HG02759 (cell line): ENCODE data around the gene NTRK3.

ENCODE experiments used
- ATAC-seq: cut with Tn5 transposase; IDR thresholded peaks from one replicate; pipeline ENCODE4 v1.9.1; 2021; ENCODE audit warnings: mild to moderate bottlenecking, moderate library complexity; ENCODE audit not compliant: unreplicated experiment

NTRK3 gene

DNA sequence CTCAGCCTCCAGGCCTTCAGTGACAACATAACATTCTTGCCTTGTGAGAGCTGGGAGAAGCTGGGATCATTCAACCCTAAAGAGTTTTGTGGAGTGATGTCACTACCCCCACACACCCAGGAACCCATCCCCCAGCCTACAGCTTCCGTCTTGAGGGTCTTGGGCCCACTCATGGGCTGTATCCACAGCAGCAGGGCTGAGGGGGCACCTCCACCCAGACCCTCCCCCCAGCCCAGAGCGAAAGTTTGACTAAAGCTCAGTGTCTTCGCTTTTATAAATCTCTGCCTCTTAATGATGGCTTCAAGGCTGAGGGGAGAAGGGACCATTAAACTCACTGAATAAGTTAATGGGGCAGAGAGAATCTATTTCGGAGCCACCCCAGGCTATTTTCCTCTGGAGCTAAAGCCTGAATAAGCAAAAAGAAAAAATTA lies 23.8 kb downstream of the NTRK3 start:
- ATAC-seq, result no peak

- no peak for ATAC-seq
Measured at GRCh38 chr15:88231909-88232644, 24.5 kb downstream of the NTRK3 start.

DNA sequence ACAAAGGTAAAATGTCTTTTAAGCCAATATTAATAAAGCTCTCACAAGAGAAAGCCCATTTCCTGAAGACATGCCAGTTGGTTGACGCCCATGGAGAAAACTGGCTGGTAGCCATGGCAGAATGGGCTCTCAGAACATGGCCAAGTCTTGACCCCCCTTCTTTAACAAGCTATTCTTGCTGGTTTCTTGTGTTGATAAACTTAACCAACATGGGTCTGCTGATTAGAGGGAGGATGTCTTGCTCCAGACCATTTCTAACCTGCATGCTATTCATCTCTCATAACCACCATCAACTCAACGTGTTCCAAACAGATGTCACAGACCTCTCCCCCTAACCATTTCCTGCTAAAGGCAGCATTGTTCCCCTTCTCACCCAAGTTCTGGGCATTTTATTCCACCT lies 25.7 kb downstream of the NTRK3 start:
- no peak for ATAC-seq

DNA sequence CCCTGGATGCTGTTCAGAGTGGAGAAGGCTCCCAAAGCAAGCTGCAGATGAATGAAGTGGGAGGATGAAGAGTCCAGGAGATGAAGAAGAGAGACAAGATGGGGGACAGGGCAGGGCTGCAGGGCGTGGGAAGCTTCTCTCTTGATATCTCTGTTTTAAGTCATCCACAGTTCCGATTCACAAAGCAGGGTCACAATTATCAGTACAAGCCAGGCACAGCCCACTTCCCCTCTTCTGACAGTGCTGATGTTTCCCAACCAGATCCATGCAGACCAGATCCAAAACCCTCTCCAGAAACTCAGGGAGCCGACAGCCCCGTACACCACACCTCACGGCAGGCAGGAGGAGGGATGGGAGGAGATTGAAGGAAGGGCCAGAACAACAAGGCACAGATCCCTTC lies 31.1 kb downstream of the NTRK3 start:
- no peak for ATAC-seq

DNA sequence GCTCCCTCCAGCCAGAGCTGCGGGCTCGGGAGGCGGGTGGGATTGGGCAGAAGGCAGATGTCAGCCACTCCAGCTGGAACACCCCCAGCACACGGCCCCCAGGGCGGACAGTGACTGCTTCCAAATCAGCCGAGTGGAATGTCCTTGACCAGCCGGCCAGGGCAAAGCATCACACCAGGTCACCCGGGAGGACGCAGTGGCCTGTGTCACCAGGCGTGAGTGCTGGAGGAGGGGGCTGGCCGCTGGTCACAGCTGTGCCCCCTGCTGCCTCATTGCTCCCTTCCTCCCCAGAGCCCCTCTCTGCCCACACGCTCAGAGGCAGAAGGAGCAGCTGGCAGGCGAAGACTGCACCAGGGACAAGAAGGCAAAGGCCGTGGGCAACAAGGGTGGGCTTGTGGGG lies 33.5 kb downstream of the NTRK3 start:
- ATAC-seq, result no peak

- no peak for ATAC-seq
Measured at GRCh38 chr15:88221836-88222235, 34.7 kb downstream of the NTRK3 start.

DNA sequence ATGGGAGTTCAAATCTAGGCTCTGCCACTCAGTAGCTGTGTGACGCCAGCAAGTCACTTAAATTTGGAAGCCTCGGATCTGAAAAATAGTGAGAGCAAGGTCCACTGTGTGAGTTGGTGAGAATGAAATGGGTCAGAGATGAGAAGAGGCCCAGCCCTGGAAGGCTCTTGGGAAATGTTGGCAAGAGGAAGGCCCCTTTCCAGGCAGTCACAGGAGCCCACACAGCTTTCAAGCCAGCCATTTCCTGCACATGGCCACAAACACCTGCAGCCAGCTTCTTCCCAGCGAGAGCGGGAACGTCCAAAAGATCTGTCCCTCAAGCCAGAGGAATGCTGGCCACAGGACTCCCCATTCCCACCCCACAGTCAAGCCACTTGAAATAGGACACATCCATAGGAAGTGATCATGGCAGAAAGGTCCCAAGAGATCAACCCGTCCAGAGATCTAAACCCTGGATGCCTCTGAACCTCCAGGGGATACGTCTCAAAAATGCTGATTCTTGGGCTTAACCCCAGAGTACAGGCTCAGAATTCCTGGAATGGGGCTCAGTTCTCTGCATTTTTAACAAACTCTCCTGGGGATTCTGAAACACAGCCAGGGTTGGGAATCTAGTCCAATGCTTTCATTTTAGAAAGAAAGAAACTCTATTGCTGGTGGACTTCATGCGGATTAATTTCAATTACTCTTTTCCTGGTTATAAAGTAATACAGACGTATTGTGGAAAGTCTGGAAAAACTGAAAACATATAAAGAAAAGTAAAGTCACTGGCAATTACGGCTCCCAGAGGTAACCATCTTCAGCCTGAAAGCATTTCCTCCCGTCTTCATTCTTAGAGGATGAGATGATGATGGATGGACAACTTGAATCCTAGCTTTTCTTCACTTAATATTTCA lies 35.9 kb downstream of the NTRK3 start:
- ATAC-seq, result no peak

GRCh38 chr15:88219623-88220022 lies 36.9 kb downstream of the NTRK3 start:
- no peak for ATAC-seq

GRCh38 chr15:88218557-88219221 lies 37.9 kb downstream of the NTRK3 start:
- ATAC-seq, result no peak

DNA sequence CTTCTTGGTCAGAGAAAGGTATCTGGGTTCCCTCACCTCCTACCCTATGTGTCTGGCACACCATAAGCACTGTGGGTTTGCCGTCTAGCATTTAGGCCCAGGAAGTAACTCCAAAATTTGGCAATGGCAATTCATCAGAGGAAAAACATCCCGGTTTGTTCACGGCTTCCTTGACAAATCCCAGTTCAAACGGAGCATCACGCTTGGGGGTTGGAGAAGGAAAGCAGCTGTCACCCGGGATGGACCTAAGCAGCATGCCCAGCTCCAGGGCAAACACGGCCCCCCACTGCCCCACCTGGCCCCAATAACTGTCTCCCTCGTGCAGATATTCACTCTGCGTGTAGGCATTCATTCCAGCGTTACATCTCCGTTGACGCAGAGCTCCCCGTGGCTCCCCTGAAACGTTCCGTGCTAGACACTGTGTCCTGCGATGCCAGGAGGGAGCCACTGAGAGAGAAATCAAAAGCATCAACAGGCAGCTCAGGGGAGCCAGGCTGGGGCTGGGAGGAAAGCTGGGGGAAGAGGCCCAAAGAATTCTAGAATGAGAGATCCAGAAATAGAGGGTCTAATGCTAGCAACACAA lies 41.4 kb downstream of the NTRK3 start:
- no peak for ATAC-seq

- no peak for ATAC-seq
Measured at GRCh38 chr15:88209111-88209510, 47.4 kb downstream of the NTRK3 start.

- ATAC-seq, result no peak
Measured at GRCh38 chr15:88208396-88208795, 48.1 kb downstream of the NTRK3 start.

DNA sequence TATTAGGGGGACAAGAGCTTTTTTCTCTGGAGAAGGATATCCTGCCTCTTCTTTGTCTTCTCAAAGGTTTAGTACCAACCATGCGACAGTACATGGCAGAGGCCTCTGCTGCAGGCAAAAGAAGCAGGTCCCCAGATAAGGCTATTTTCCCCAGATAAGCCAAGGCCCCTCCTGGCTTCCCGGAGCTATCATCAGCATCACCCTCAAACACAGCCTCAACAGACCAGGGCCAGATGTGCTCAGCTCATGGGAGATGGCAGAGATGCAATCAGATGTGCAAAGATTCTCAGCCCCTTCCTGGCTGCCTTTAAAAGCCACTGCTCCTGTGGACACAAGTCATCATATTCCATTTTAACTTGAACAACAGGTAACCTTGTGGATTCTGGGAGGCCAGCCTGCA lies 49.0 kb downstream of the NTRK3 start:
- ATAC-seq, result no peak

DNA sequence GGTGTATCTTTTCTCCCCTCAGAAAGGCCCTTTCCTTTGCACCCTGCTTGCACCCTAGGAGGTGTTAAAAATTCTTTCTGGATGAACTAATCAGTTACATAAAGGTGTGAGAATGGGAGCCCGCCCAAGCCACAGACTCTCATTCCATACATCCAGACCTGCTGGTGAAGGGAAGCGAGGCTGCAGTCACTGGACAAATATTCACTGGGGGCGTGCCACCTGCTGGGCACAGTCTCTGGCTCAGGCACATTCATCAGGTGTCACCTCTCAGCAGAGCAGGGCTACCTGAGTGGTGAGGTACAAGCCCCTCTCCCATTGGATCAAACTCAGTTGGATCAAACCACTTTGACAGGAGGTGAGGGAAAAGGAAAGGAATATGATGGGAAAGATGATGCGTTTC lies 52.0 kb downstream of the NTRK3 start:
- no peak for ATAC-seq

DNA sequence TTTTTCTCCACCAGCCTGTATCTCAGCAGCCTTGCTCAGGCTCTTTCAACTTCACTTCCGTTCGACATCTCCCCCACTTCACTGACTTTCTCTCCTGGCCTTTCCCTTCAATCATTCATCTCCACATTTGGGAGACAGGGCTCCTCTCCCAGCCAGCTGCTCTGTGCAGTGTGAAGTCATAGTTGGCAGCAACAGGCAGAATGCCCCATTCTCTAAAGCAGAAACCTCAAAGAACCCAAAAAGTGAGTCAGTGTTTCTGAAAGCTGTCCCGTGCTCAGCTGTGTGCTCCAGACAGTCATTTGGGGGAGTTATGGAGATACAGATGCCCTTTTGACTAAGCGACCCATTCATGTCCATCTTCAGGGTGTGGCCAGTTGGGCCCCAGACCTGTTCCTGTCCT lies 54.3 kb downstream of the NTRK3 start:
- ATAC-seq, result no peak

DNA sequence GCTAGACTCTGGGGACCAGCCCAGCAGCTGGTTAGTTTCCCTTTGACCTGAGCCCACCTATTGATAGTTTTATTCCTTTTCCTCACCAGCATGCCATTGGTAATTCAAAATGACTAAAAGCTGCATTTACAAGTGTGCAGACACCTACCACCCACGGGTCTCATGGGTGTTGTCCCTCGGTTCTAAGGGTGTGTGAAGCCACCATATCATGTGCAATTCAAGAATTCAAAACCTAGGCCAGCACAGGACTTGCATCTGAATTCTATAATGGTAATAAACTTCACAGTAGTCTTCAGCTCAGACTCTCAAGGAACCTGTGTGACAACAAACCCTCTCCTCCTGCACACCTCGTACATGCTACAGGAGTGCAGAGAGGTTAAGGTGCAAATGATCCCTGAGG lies 55.3 kb downstream of the NTRK3 start:
- ATAC-seq, result no peak

GRCh38 chr15:88196961-88197360 lies 59.6 kb downstream of the NTRK3 start:
- ATAC-seq, result no peak

DNA sequence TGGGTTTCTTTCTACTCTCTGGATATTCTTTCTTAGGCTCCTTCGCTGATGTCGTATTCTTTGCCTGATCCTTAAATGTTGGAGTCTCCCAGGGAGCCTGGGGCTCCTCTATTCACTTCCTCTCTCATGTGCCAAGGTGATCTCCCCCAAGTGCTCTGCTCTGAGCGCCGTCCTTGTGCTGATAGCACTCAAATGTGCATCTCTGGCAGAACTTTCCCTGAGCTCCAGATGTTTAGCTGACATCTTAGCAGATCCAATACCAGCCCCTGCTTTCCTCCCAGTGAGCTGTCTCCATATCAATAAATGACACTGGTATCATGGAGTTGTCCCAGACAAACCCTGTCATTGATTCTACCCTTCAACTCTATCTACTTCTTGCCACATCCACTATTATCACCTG lies 62.4 kb downstream of the NTRK3 start:
- no peak for ATAC-seq

GRCh38 chr15:88193415-88193814 lies 63.1 kb downstream of the NTRK3 start:
- no peak for ATAC-seq

DNA sequence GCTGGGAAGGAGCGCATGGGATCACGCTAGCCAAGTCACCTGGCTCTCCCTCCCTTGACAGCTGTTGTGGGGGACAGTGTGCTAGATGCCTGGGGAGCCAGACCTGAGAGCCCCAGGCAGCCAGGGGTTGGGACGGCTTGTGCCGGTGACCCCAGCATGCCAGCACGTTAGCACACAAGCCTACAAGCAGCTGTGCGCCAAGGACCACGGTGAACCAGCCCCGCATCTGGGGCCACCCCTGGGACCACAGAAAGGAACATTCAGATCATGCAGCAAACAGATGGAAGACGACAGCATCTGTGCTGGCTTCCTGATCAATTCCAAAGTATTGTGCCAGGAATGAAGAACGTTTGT lies 64.8 kb downstream of the NTRK3 start:
- no peak for ATAC-seq

GRCh38 chr15:88190232-88190631 lies 66.3 kb downstream of the NTRK3 start:
- ATAC-seq, result no peak
